Stomach (tissue), 4 donors: ENCODE data around the gene CADM4.

Source experiments
- CTCF ChIP-seq, 7 experiments: fragments of 450-650 bp in 4 of 7; fragments of 200-600 bp in 3 of 7; sonication (generic) in 3 of 7; IDR thresholded peaks; one replicate each; pipeline ENCODE4 v1.5.1; 2016 to 2019; ENCODE audit warnings: antibody characterized with exemption in 7 of 7, control low read depth in 2 of 7, mild to moderate bottlenecking in 1 of 7
- EP300 ChIP-seq: sonication (generic); formaldehyde crosslinking; IDR thresholded peaks from one replicate; pipeline ENCODE4 v1.6.1; 2017; ENCODE audit warnings: antibody characterized with exemption
- POLR2A ChIP-seq, 4 donors: fragments of 450-650 bp; IDR thresholded peaks; one replicate each; pipeline ENCODE4 v1.6.1; 2016; ENCODE audit warnings: antibody characterized with exemption in 4 of 4, control low read depth in 2 of 4, mild to moderate bottlenecking in 1 of 4, moderate library complexity in 1 of 4
- POLR2AphosphoS5 ChIP-seq, 3 donors: sonication (generic); formaldehyde crosslinking; IDR thresholded peaks; one replicate each; pipeline ENCODE4 v1.6.1; 2016; ENCODE audit warnings: antibody characterized with exemption in 3 of 3

DNA sequence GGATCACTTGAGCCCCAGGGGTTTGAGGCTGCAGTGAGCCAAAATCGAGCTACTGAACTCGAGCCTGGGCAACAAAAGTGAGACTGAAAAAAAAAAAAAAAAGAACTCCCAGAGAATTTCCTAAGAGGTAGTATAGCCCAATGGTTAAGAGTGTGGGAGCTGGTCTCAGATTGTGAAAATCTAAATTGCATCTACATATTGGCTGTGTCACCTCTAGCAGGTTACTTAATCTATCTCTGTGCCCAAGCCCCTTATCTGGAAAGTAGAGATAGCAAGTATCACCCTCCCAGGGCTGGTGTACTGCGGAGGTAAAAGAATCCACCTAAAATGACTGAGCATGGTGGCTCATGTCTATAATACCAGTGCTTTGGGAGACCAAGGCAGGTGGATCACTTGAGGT, 34.0 kb upstream of the CADM4 start:
- TF ChIP-seq POLR2A (IDR thresholded peaks at IDR 0.05) (no peak), CTCF (IDR thresholded peaks at IDR 0.05) (no peak), EP300 (no peak), POLR2AphosphoS5 (IDR thresholded peaks at IDR 0.05) (no peak)
